Endothelial cell of umbilical vein (primary cell): ENCODE measurements around the gene RBMS3. TPM values are rescaled to one million over a fixed set of nuclear protein-coding genes. Genes with fewer than 3 reads are reported as not detected.

ENCODE experiments used
- BruUV-seq: library from RNA; stranded (reverse); fragments of 400-500 nt; replicated peaks from 2 replicates; lab custom pipeline; 2021; lab: Mats Ljungman, UMichigan
- CTCF ChIA-PET: fragments of 300-600, 350-600 bp; sonication (Branson Sonifier 250); formaldehyde crosslinking; loops from one replicate; lab custom pipeline; 2021; ENCODE audit warnings: antibody characterized with exemption, inconsistent platforms; lab: Charles Lee
- POLR2A ChIA-PET: fragments of 300-600, 350-600 bp; sonication (Branson Sonifier 250); formaldehyde crosslinking; loops from one replicate; lab custom pipeline; 2021; ENCODE audit warnings: antibody characterized with exemption, inconsistent platforms; lab: Charles Lee
- DNase-seq: peaks from one replicate; pipeline ENCODE4 v3.0.0-alpha.2; 2011; ENCODE audit warnings: low read depth, low spot score
- FAIRE-seq: peaks from 2 replicates; lab custom pipeline; 2011; peaks lifted over from hg19 to GRCh38; lab: Jason Lieb, UNC
- H2AFZ ChIP-seq: 2 replicates; pipeline ENCODE4 v1.6.0; 2012; ENCODE audit warnings: low read depth, low read length, control low read depth, inconsistent platforms
- H3K27ac ChIP-seq: 2 replicates; pipeline ENCODE4 v1.5.1; 2011; ENCODE audit warnings: low read depth, mild to moderate bottlenecking, control low read depth, low read length, moderate library complexity; ENCODE audit not compliant: insufficient read depth
- H3K27me3 ChIP-seq, 2 experiments: 2 replicates each; pipeline versions ENCODE4 v1.6.0 to v1.6.1; 2011; ENCODE audit warnings: low read length in 2 of 2, mixed read lengths in 1 of 2; ENCODE audit not compliant: control insufficient read depth in 2 of 2, insufficient read depth in 2 of 2
- H3K36me3 ChIP-seq, 2 experiments: 2 replicates in 1 of 2; 3 replicates in 1 of 2; pipeline ENCODE4 v1.5.1; 2011; ENCODE audit warnings: low read length in 2 of 2, mild to moderate bottlenecking in 1 of 2, moderate library complexity in 1 of 2; ENCODE audit not compliant: control insufficient read depth in 2 of 2, insufficient read depth in 2 of 2; ENCODE audit errors: extremely low read depth in 1 of 2
- H3K4me1 ChIP-seq: 3 replicates; pipeline ENCODE4 v1.5.1; 2011; ENCODE audit warnings: mild to moderate bottlenecking, low read length; ENCODE audit not compliant: control insufficient read depth, insufficient read depth; ENCODE audit errors: extremely low read depth
- H3K4me2 ChIP-seq: 2 replicates; pipeline ENCODE4 v1.6.1; 2011; ENCODE audit warnings: low read length, control low read depth, mixed read lengths; ENCODE audit not compliant: insufficient read depth
- H3K4me3 ChIP-seq, 3 experiments: fragments of 200-600 bp in 1 of 3; sonication (generic), shearing (Covaris generic) in 1 of 3; replicated peaks in 1 of 3; 2 replicates each; pipeline ENCODE4 v1.5.1; 2011 to 2016; ENCODE audit warnings: control low read depth in 3 of 3, low read length in 3 of 3, mild to moderate bottlenecking in 2 of 3, inconsistent platforms in 1 of 3, low read depth in 1 of 3, moderate library complexity in 1 of 3; ENCODE audit not compliant: insufficient read depth in 1 of 3
- H3K79me2 ChIP-seq: 2 replicates; pipeline ENCODE4 v1.6.0; 2012; ENCODE audit warnings: low read length, inconsistent platforms; ENCODE audit not compliant: control insufficient read depth, insufficient read depth
- H3K9ac ChIP-seq: replicated peaks from 2 replicates; pipeline ENCODE3; 2011; ENCODE audit warnings: low read length, control low read depth; ENCODE audit not compliant: insufficient read depth; ENCODE audit errors: extremely low read depth
- H3K9me1 ChIP-seq: replicated peaks from 3 replicates; pipeline ENCODE4 v1.6.0; 2011; ENCODE audit warnings: mild to moderate bottlenecking, low read length; ENCODE audit not compliant: control insufficient read depth, insufficient read depth; ENCODE audit errors: extremely low read depth
- H3K9me3 ChIP-seq: replicated peaks from 2 replicates; pipeline ENCODE4 v1.5.1; 2012; ENCODE audit warnings: low read length, inconsistent platforms; ENCODE audit not compliant: control insufficient read depth, insufficient read depth
- H4K20me1 ChIP-seq: replicated peaks from 2 replicates; pipeline ENCODE3; 2011; ENCODE audit warnings: mild to moderate bottlenecking, low read length; ENCODE audit not compliant: control insufficient read depth, insufficient read depth; ENCODE audit errors: extremely low read depth
- CTCF ChIP-seq, 2 donors: IDR thresholded peaks; 1 replicate in 1 of 2; 2 replicates in 1 of 2; pipeline ENCODE4 v1.5.1; 2011; ENCODE audit warnings: low read length in 2 of 2, mild to moderate bottlenecking in 2 of 2, moderate library complexity in 2 of 2, control low read depth in 1 of 2, inconsistent platforms in 1 of 2, low read depth in 1 of 2; ENCODE audit not compliant: insufficient read depth in 1 of 2; ENCODE audit errors: extremely low read depth in 1 of 2
- EZH2 ChIP-seq: IDR thresholded peaks from 2 replicates; pipeline ENCODE4 v1.6.1; 2012; ENCODE audit warnings: borderline replicate concordance, low read depth, mild to moderate bottlenecking, moderate library complexity, low read length, inconsistent platforms; ENCODE audit not compliant: severe bottlenecking
- GATA2 ChIP-seq: IDR thresholded peaks from 2 replicates; pipeline ENCODE4 v1.7.0; 2011; ENCODE audit warnings: low read depth, mild to moderate bottlenecking, moderate library complexity, mixed read lengths, low read length; ENCODE audit not compliant: insufficient read length, insufficient read depth
- MYC ChIP-seq: IDR thresholded peaks from one replicate; pipeline ENCODE4 v1.6.1; 2011; ENCODE audit warnings: mild to moderate bottlenecking, low read depth, low read length
- POLR2A ChIP-seq: IDR thresholded peaks from 2 replicates; pipeline ENCODE4 v1.6.1; 2012; ENCODE audit warnings: low read depth, mild to moderate bottlenecking, control low read depth, low read length
- POLR2AphosphoS5 ChIP-seq: IDR thresholded peaks from 2 replicates; pipeline ENCODE4 v1.6.1; 2012; ENCODE audit warnings: low read depth, mild to moderate bottlenecking, control low read depth, low read length, moderate library complexity; ENCODE audit not compliant: insufficient read depth
- dilution Hi-C: fragments of 300-500 bp; cut with MboI; formaldehyde crosslinking; loops from one replicate; pipeline ENCODE4 v1.15.0; 2019; ENCODE audit warnings: low sequenced_read_pairs; ENCODE audit not compliant: extremely low pct_ligation_motif_present
- intact Hi-C: fragments of 100-400 bp; cut with micrococcal nuclease; formaldehyde crosslinking; loops from one replicate; pipeline ENCODE4 v1.10.0; 2022
- polyA plus RNA-seq, 4 experiments: library from polyadenylated mRNA; depleted of rRNA in 3 of 4; stranded (reverse) in 3 of 4; unstranded in 1 of 4; fragments of >200 nt; gene quantifications; 2 replicates each; pipeline versions ENCODE4 v1.2.1 to v1.2.3, GENCODE V29; 2011 to 2012; ENCODE audit warnings: missing spikeins in 1 of 4
- total RNA-seq: library from RNA; stranded (reverse); gene quantifications from 2 replicates; pipeline ENCODE4 v1.2.3, GENCODE V29; 2021
- TF ChIP-seq, protein P1 (sequence below): IDR thresholded peaks from 2 replicates; pipeline ENCODE4 v1.6.1; 2011; ENCODE audit not compliant: insufficient read depth, insufficient read length

The RBMS3 gene
- total and polyA plus RNA-seq, 2 donors (not counting 3 experiments of a cell fraction or from before 2014, with no cell fraction given): 13.6 to 42.3 TPM

DNA sequence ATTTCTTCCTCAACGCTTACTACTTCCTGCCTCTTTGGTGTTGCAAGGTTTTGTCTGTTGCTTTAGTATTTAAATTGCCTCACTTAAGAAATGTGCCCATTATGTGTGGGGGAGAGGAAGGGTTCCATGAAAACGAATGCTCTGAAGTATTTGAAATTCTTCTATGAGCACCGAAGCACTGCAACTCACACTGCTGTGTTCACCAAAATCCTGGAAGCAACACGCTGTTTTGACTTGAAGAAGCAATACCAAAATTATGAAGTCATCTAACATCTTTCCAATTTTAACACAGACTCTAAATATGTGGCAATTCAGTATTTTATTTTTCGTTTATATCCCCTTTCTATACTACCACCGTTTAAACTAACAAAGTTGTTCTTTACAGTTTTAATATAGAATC, 101.5 kb downstream of the RBMS3 start:
- no peak overlapping the region for H3K27ac ChIP-seq
- no TSS peak for BruUV-seq
- H3K9ac ChIP-seq: no peak overlapping the region
- DNase-seq: no peak
- no peak overlapping the region for H3K4me2 ChIP-seq
- dilution Hi-C loops (no loop called here), intact Hi-C loops (no loop called here)
- no peak overlapping the region for H3K4me3 ChIP-seq
- FAIRE-seq: no peak
- H3K9me1 ChIP-seq: no peaks in the 10 kb centered on the region
- H3K79me2 ChIP-seq: peaks cover 7% of the 10 kb centered on the region
- no peaks in the 10 kb centered on the region for H3K27me3 ChIP-seq
- H3K9me3 ChIP-seq: no peaks in the 10 kb centered on the region
- H4K20me1 ChIP-seq: no peaks in the 10 kb centered on the region
- H3K4me1 ChIP-seq: peaks cover 7% of the 10 kb centered on the region
- H3K36me3 ChIP-seq: no peaks in the 10 kb centered on the region
- ChIA-PET POLR2A (no interaction called here), CTCF (no interaction called here)
- TF ChIP-seq CTCF (IDR thresholded peaks at IDR 0.05; ENCODE audit: extremely low read depth in 1 of 2, insufficient read depth in 1 of 2, low read depth in 1 of 2, low read length in 2 of 2) (no peak), MYC (no peak), POLR2A (no peak), GATA2 (no peak), POLR2AphosphoS5 (no peak)
- no peak overlapping the region for H2AFZ ChIP-seq

- H4K20me1 ChIP-seq: no peaks in the 10 kb centered on the region
- intact Hi-C loops (no loop called here), dilution Hi-C loops (no loop called here)
- H2AFZ ChIP-seq: no peak overlapping the region
- H3K27ac ChIP-seq: no peak overlapping the region
- no peak overlapping the region for H3K4me2 ChIP-seq
- DNase-seq (no peak), FAIRE-seq (no peak)
- peaks cover 7% of the 10 kb centered on the region for H3K79me2 ChIP-seq
- peaks cover 7% of the 10 kb centered on the region for H3K4me1 ChIP-seq
- no peak overlapping the region for H3K9ac ChIP-seq
- no peaks in the 10 kb centered on the region for H3K27me3 ChIP-seq
- TF ChIP-seq POLR2AphosphoS5: no peak
- no peak for TF ChIP-seq CTCF (IDR thresholded peaks at IDR 0.05; ENCODE audit: extremely low read depth in 1 of 2, insufficient read depth in 1 of 2, low read depth in 1 of 2, low read length in 2 of 2)
- no peak for TF ChIP-seq GATA2
- TF ChIP-seq EZH2: no peak
- TF ChIP-seq, protein P1, sequence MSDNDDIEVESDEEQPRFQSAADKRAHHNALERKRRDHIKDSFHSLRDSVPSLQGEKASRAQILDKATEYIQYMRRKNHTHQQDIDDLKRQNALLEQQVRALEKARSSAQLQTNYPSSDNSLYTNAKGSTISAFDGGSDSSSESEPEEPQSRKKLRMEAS: no peak
- ChIA-PET CTCF (interaction anchor here (1.0 to 1.1 kb wide), 2 partner anchors 9 to 466 kb away, joined by 3 read pairs; no protein-coding TSS in a partner anchor), POLR2A (no interaction called here)
- H3K9me1 ChIP-seq: no peaks in the 10 kb centered on the region
- no peaks in the 10 kb centered on the region for H3K9me3 ChIP-seq
- H3K4me3 ChIP-seq: no peak overlapping the region
- BruUV-seq: no TSS peak
- no peaks in the 10 kb centered on the region for H3K36me3 ChIP-seq
Observed at GRCh38 chr3:29382845-29383244, 102.0 kb downstream of the RBMS3 start.
